Measurements from ENCODE around the gene TPTE.
"Not testable (repeated sequence)": the region's sequence is repeated elsewhere in the genome, so short reads cannot be mapped to it uniquely, and the experiment has no call there.

The TPTE gene

DNA sequence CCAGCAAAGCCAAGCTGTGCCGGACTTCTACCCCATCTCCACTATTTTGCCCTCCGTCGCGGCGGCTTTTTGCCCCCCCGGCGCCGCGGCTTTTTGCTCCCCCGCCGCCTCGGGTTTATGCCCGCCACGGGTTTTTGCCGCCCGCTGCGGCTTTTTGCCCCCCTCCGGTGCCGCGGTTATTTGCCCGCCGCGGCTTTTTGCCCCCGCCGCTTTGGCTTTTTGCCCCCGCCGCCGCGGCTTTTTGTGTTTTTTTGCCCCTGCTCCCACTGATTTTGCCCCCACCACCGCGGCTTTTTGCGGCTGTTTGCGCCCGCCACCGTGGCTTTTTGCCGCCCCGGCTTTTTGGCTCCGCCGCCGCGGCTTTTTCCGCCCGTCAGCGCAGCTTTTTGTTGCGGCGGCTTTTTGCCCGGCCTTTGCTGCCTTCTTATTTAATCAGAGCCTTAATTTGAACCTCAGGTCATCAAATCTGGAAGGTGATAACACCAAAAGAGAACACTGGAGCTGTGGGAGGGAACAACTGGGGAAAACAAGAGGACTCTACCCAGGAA is 106.0 kb downstream of the TPTE start:
- H3K9me2 ChIP-seq (replicated peaks; ENCODE audit: insufficient read depth, low read length) = no peaks in the 10 kb centered on the region
- peaks cover 5% of the 10 kb centered on the region; the same call in 1 of the 2 replicates for H3K9me3 ChIP-seq (ENCODE audit: insufficient read depth, low read length)
- no peaks in the 10 kb centered on the region for H3K79me2 ChIP-seq (ENCODE audit: insufficient read depth, low read length)
- H3K9ac ChIP-seq (ENCODE audit: low read length) = no peak overlapping the region
- no peaks in the 10 kb centered on the region for H4K20me1 ChIP-seq (ENCODE audit: low read depth, low read length)
- H3K4me2 ChIP-seq (ENCODE audit: low read depth, low read length, poor library complexity, severe bottlenecking) = no peak overlapping the region
- no peaks in the 10 kb centered on the region for H3F3A ChIP-seq (ENCODE audit: insufficient read depth)
- no peak overlapping the region for H2AFZ ChIP-seq (ENCODE audit: low read depth, low read length, severe bottlenecking)
- no peak overlapping the region for H3K27ac ChIP-seq (ENCODE audit: low read depth, low read length)
- TF ChIP-seq, protein P1, sequence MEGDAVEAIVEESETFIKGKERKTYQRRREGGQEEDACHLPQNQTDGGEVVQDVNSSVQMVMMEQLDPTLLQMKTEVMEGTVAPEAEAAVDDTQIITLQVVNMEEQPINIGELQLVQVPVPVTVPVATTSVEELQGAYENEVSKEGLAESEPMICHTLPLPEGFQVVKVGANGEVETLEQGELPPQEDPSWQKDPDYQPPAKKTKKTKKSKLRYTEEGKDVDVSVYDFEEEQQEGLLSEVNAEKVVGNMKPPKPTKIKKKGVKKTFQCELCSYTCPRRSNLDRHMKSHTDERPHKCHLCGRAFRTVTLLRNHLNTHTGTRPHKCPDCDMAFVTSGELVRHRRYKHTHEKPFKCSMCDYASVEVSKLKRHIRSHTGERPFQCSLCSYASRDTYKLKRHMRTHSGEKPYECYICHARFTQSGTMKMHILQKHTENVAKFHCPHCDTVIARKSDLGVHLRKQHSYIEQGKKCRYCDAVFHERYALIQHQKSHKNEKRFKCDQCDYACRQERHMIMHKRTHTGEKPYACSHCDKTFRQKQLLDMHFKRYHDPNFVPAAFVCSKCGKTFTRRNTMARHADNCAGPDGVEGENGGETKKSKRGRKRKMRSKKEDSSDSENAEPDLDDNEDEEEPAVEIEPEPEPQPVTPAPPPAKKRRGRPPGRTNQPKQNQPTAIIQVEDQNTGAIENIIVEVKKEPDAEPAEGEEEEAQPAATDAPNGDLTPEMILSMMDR (IDR thresholded peaks at IDR 0.05; ENCODE audit: insufficient read depth, low read length, poor library complexity, severe bottlenecking) = no peak
- no peak for TF ChIP-seq EZH2phosphoT487 (conservative IDR thresholded peaks at IDR 0.05; ENCODE audit: low read length)
- H3K4me3 ChIP-seq (ENCODE audit: insufficient read depth, low read length, poor library complexity, severe bottlenecking) = no peak overlapping the region
- H3K36me3 ChIP-seq (ENCODE audit: low read length) = no peaks in the 10 kb centered on the region
- H3K27me3 ChIP-seq (ENCODE audit: low read length) = no peaks in the 10 kb centered on the region

DNA sequence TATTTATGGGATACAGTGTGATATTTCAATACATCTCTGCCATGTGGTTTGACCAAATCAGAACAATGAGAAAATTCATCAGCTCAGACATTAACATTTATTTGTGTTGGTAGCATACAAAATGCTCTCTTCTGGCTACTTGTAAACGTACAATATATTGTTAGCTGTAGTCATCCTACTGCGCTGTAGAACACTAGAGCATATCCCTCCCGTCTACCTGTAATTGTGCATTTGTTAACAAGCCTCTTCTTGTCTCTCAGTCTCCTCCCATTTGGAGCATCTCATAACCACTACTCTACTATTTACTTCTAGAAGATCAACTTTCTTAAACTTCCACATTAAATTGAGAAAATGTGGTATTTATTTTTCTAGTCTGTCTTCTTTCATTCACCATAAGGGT is 107.9 kb downstream of the TPTE start:
- not testable (repeated sequence) for H3K36me3 ChIP-seq (ENCODE audit: low read length); H3K9ac ChIP-seq (ENCODE audit: low read length); H3K27ac ChIP-seq (ENCODE audit: low read depth, low read length); H3K79me2 ChIP-seq (ENCODE audit: insufficient read depth, low read length); H3K4me2 ChIP-seq (ENCODE audit: low read depth, low read length, poor library complexity, severe bottlenecking); H3K4me3 ChIP-seq (ENCODE audit: insufficient read depth, low read length, poor library complexity, severe bottlenecking); H2AFZ ChIP-seq (ENCODE audit: low read depth, low read length, severe bottlenecking); H3K27me3 ChIP-seq (ENCODE audit: low read length); H3F3A ChIP-seq (ENCODE audit: insufficient read depth); H3K9me2 ChIP-seq (replicated peaks; ENCODE audit: insufficient read depth, low read length); H3K9me3 ChIP-seq (ENCODE audit: insufficient read depth, low read length); H4K20me1 ChIP-seq (ENCODE audit: low read depth, low read length)

DNA sequence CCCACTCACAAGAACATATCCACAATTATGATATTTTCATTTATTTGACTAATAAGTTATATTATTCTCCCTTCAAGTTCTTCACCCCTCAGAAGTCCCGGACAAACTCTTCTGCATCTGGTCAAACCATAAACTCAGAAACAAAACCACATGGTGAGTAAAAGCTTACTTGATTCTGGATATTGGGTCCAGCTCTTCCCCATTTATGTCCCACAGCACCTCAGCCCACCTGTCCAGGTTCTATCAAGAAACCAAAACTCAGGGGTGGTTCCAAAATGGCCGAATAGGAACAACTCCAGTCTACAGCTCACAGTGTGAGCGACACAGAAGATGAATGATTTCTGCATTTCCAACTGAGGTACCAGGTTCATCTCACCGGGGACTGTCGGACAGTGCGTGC is 109.4 kb downstream of the TPTE start:
- not testable (repeated sequence) for H3K27me3 ChIP-seq (ENCODE audit: low read length); H4K20me1 ChIP-seq (ENCODE audit: low read depth, low read length); H3K27ac ChIP-seq (ENCODE audit: low read depth, low read length); H3F3A ChIP-seq (ENCODE audit: insufficient read depth); H3K9me3 ChIP-seq (ENCODE audit: insufficient read depth, low read length); H3K9me2 ChIP-seq (replicated peaks; ENCODE audit: insufficient read depth, low read length); H3K4me3 ChIP-seq (ENCODE audit: insufficient read depth, low read length, poor library complexity, severe bottlenecking); H3K36me3 ChIP-seq (ENCODE audit: low read length); H3K9ac ChIP-seq (ENCODE audit: low read length); H2AFZ ChIP-seq (ENCODE audit: low read depth, low read length, severe bottlenecking); H3K79me2 ChIP-seq (ENCODE audit: insufficient read depth, low read length); H3K4me2 ChIP-seq (ENCODE audit: low read depth, low read length, poor library complexity, severe bottlenecking)

DNA sequence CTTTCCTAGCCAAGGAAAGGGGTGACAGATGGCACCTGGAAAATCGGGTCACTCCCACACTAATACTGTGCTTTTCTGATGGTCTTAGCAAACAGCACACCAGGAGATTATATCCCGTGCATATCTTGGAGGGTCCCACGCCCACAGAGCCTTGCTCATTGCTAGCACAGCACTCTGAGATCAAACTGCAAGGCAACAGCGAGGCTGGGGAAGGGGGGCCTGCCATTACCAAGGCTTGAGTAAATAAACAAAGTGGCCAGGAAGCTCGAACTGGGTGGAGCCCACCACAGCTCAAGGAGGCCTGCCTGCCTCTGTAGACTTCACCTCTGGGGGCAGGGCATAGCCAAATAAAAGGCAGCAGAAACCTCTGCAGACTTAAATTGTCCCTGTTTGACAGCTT is 109.9 kb downstream of the TPTE start:
- H3K4me3 ChIP-seq (ENCODE audit: insufficient read depth, low read length, poor library complexity, severe bottlenecking); H3F3A ChIP-seq (ENCODE audit: insufficient read depth); H3K27me3 ChIP-seq (ENCODE audit: low read length); H3K4me2 ChIP-seq (ENCODE audit: low read depth, low read length, poor library complexity, severe bottlenecking); H3K79me2 ChIP-seq (ENCODE audit: insufficient read depth, low read length); H2AFZ ChIP-seq (ENCODE audit: low read depth, low read length, severe bottlenecking); H4K20me1 ChIP-seq (ENCODE audit: low read depth, low read length); H3K9me2 ChIP-seq (replicated peaks; ENCODE audit: insufficient read depth, low read length); H3K36me3 ChIP-seq (ENCODE audit: low read length); H3K9ac ChIP-seq (ENCODE audit: low read length); H3K27ac ChIP-seq (ENCODE audit: low read depth, low read length); H3K9me3 ChIP-seq (ENCODE audit: insufficient read depth, low read length): not testable (repeated sequence)

DNA sequence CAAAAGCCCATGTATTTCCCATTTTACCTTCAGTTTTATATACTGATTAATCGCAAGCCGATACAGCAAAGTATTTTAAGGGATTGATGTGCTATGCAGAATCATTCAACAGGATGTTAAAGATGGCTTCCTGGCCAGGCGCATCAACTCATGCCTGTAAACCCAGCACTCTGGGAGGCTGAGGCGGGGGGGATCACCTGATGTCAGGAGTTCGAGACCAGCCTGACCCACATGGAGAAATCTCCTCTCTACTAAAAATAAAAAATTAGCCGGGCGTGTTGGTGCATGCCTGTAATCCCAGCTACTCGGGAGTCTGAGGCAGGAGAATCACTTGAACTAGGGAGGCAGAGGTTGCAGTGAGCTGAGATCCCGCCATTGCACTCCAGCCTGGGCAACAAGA is 116.8 kb downstream of the TPTE start:
- H3K79me2 ChIP-seq (ENCODE audit: insufficient read depth, low read length); H3K9me2 ChIP-seq (replicated peaks; ENCODE audit: insufficient read depth, low read length); H3K27ac ChIP-seq (ENCODE audit: low read depth, low read length); H2AFZ ChIP-seq (ENCODE audit: low read depth, low read length, severe bottlenecking); H3K36me3 ChIP-seq (ENCODE audit: low read length); H4K20me1 ChIP-seq (ENCODE audit: low read depth, low read length); H3K27me3 ChIP-seq (ENCODE audit: low read length); H3F3A ChIP-seq (ENCODE audit: insufficient read depth); H3K4me3 ChIP-seq (ENCODE audit: insufficient read depth, low read length, poor library complexity, severe bottlenecking); H3K9me3 ChIP-seq (ENCODE audit: insufficient read depth, low read length); H3K4me2 ChIP-seq (ENCODE audit: low read depth, low read length, poor library complexity, severe bottlenecking); H3K9ac ChIP-seq (ENCODE audit: low read length): not testable (repeated sequence)
